ENCODE data around the gene DHRSX. TPM values are rescaled to one million over a fixed set of nuclear protein-coding genes. Genes with fewer than 3 reads are reported as not detected.

The DHRSX gene
- total and polyA plus RNA-seq, 11 donors, result 14.6 to 36.1 (median 24.1) TPM

DNA sequence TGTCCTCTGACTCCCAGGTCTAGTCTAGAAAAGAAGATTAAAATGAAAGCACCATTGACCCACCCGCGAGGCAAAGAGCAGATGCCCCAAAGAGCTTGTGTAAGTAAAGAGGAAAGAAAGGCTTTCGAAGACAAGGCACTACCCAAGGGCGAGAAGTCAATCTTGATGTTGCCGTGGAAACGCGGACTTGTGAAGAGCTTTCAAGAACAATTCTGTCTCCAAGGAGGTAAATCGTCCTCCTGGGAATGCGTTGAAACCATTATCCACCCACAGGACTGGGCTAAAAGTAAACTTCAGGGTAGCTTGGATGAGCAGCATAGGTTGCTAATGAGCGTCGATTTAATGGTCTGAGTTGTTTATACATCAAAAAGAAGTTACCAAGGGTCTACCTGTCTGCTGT lies 189.3 kb downstream of the DHRSX start:
- DNase-seq, result no peak
- H3K36me3 ChIP-seq, result no peaks in the 10 kb centered on the region
- intact Hi-C loops (cut with DNase I), result no loop called here
- whole genome bisulfite sequencing, 4 donors, result 72 to 82% (median 80%) methylated on average over 11 of the region's 11 CpGs
- TF ChIP-seq, protein P1, sequence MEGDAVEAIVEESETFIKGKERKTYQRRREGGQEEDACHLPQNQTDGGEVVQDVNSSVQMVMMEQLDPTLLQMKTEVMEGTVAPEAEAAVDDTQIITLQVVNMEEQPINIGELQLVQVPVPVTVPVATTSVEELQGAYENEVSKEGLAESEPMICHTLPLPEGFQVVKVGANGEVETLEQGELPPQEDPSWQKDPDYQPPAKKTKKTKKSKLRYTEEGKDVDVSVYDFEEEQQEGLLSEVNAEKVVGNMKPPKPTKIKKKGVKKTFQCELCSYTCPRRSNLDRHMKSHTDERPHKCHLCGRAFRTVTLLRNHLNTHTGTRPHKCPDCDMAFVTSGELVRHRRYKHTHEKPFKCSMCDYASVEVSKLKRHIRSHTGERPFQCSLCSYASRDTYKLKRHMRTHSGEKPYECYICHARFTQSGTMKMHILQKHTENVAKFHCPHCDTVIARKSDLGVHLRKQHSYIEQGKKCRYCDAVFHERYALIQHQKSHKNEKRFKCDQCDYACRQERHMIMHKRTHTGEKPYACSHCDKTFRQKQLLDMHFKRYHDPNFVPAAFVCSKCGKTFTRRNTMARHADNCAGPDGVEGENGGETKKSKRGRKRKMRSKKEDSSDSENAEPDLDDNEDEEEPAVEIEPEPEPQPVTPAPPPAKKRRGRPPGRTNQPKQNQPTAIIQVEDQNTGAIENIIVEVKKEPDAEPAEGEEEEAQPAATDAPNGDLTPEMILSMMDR (IDR thresholded peaks at IDR 0.05), result no peak
- no peak overlapping the region for H3K27ac ChIP-seq
- no peak overlapping the region for H3K4me3 ChIP-seq
- peaks cover 0 to 3% (median 0%) of the 10 kb centered on the region in 12 donors for H3K4me1 ChIP-seq
- H3K9me3 ChIP-seq, result peaks cover 0 to 6% (median 0%) of the 10 kb centered on the region in 12 donors
- no peaks in the 10 kb centered on the region for H3K27me3 ChIP-seq
- no peak for ATAC-seq

DNA sequence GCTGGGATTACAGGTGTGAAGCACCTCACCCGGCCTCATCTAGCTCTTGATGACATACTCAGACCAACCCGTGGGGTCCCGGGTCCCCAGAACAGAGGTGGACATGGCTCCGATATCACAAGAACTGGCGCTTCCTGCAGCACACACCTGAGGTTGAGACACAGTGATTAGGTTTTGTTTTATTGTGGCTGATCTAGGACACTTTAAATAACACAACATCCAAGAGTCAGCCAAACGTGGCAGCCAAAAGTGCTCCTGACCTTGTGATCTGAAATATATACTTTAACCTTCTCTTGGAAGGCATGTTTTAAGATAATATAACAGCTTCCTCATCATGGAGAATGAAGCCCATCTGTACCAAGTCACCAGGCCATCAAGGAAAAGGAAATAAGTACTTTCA lies 198.9 kb downstream of the DHRSX start:
- H3K4me1 ChIP-seq, result peaks cover 0 to 21% (median 0%) of the 10 kb centered on the region in 12 donors
- no peak for TF ChIP-seq POLR2A (IDR thresholded peaks at IDR 0.05)
- TF ChIP-seq, protein P1 (IDR thresholded peaks at IDR 0.05), result no peak
- no peaks in the 10 kb centered on the region for H3K36me3 ChIP-seq
- no peaks in the 10 kb centered on the region for H3K27me3 ChIP-seq
- H3K27ac ChIP-seq, result no peak overlapping the region
- no peak overlapping the region for H3K4me3 ChIP-seq
- intact Hi-C loops (cut with DNase I), result no loop called here
- peak in 1 of 4 donors; percentile 13 for ATAC-seq
- no peak for DNase-seq
- H3K9me3 ChIP-seq, result peaks cover 0 to 7% (median 0%) of the 10 kb centered on the region in 12 donors
- 50 to 95% (median 84%) methylated on average over 1 to 6 of the region's 6 CpGs for WGBS, 4 donors

DNA sequence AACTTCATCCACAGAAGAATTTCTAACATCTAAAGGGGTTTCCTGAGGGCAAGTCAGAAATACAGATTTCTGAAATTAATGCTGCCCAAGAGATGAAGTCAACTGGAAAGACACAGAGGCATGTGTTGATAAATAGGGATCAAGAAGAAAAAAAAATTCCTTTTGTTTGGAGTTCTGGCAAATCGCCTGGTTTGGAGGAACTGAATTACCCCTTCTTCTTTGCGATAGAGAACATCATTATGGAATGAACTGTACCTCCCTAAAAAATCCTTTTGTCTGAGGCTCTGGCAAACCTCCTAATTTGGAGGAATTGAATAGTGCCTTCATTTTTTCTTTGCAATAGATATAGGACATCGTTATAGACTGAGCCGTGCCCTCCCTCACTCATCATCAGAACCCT lies 200.9 kb downstream of the DHRSX start:
- H3K4me3 ChIP-seq, result no peak overlapping the region
- intact Hi-C loops (cut with DNase I), result no loop called here
- H3K36me3 ChIP-seq, result no peaks in the 10 kb centered on the region
- peaks cover 0 to 21% (median 0%) of the 10 kb centered on the region in 12 donors for H3K4me1 ChIP-seq
- DNase-seq (no peak), ATAC-seq (no peak)
- TF ChIP-seq, protein P1 (IDR thresholded peaks at IDR 0.05), result no peak
- 56 to 69% (median 65%) methylated on average over 4 of the region's 4 CpGs for WGBS, 4 donors
- no peak overlapping the region for H3K27ac ChIP-seq
- no peaks in the 10 kb centered on the region for H3K27me3 ChIP-seq
- peaks cover 0 to 10% (median 0%) of the 10 kb centered on the region in 12 donors for H3K9me3 ChIP-seq

DNA sequence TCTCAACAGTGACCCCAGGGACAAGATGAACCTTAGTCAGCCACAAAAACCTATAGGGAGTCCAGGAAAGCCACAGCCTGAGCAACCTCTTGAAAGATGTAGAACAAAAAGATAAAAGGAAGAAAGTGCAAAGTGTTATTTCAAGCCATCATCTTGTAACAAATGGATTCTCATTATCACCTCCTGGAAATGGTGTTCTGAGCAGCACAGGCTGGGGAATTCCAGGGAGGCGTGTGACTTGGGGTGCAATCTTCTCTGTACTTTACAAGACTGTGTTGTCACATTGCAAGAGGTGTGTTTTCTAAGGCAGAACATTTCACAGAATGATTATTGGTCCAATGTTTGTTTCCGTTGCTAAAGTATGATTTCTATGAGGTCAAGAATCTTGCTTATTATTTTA lies 214.0 kb downstream of the DHRSX start:
- Histone ChIP-seq H3K4me3 (no peak overlapping the region), H3K4me1 (no peaks in the 10 kb centered on the region), H3K36me3 (peaks cover 0 to 29% (median 20%) of the 10 kb centered on the region in 9 donors), H3K27me3 (no peaks in the 10 kb centered on the region), H3K27ac (no peak overlapping the region), H3K9me3 (no peaks in the 10 kb centered on the region)
- intact Hi-C loops (cut with DNase I), result loop anchor here in 3 of 10 donors (10.0 kb wide), 2 partner anchors 298 to 308 kb away; no protein-coding TSS in a partner anchor
- ATAC-seq (no peak), DNase-seq (no peak)
- TF ChIP-seq, protein P1 (IDR thresholded peaks at IDR 0.05), result no peak
- no peak for TF ChIP-seq POLR2A (IDR thresholded peaks at IDR 0.05)
- 92 to 98% (median 95%) methylated on average over 2 of the region's 2 CpGs for WGBS, 4 donors

Data from heart left ventricle (tissue), 16 donors.